ENCODE data around the gene PCDHGA7.

GRCh38 chr5:141351591-141351990 is 31.0 kb upstream of the PCDHGA7 start:
- TF ChIP-seq CTCF (optimal IDR thresholded peaks at IDR 0.05 in 1 of 3, IDR thresholded peaks at IDR 0.05 in 1 of 3, conservative IDR thresholded peaks at IDR 0.05 in 1 of 3; ENCODE audit: extremely low read depth in 1 of 3, insufficient read depth in 2 of 3, low read length in 3 of 3) (no peak), EZH2 (IDR thresholded peaks at IDR 0.05; ENCODE audit: low read length) (no peak)

Data from keratinocyte (primary cell).